GM10248 (cell line): ENCODE measurements around the gene JSRP1.

Experiments
- CTCF ChIA-PET: fragments of 300-600 bp; sonication (Branson Sonifier 250); formaldehyde crosslinking; extraction: SDS; loops from one replicate; lab custom pipeline; 2021; ENCODE audit warnings: antibody characterized with exemption; lab: Yijun Ruan, JAX
- POLR2A ChIA-PET: fragments of 350-650 bp; sonication (Branson Sonifier 250); formaldehyde crosslinking; extraction: SDS; loops from one replicate; lab custom pipeline; 2020; ENCODE audit warnings: antibody characterized with exemption; lab: Yijun Ruan, JAX
- DNase-seq: peaks from one replicate; pipeline ENCODE4 v3.0.0; 2012; ENCODE audit errors: extremely low spot score
- TF ChIP-seq, protein P1 (sequence below): IDR thresholded peaks from 2 replicates; pipeline ENCODE4 v1.5.1; 2012; ENCODE audit warnings: mild to moderate bottlenecking, low read depth; ENCODE audit errors: extremely low read depth, missing control alignments, control extremely low read depth

The JSRP1 gene

DNA sequence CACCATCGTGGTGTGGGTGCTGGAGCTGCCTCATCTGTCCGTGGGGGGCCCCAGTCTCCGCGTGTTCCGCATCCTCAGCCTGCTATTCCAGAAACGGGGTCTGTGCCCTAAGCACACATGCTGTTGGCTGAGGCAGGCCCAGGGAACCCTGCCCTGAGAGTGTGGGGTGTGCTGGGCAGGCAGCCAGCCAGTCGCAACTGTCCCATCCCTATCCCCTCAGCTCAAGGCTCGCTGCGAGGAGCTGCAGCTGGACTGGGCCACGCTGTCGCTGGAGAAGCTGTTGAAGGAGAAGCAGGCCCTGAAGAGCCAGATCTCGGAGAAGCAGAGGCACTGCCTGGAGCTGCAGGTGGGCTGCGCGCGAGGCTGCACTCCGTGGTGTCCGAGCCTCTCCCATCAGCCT, 42.0 kb downstream of the JSRP1 start:
- TF ChIP-seq, protein P1, sequence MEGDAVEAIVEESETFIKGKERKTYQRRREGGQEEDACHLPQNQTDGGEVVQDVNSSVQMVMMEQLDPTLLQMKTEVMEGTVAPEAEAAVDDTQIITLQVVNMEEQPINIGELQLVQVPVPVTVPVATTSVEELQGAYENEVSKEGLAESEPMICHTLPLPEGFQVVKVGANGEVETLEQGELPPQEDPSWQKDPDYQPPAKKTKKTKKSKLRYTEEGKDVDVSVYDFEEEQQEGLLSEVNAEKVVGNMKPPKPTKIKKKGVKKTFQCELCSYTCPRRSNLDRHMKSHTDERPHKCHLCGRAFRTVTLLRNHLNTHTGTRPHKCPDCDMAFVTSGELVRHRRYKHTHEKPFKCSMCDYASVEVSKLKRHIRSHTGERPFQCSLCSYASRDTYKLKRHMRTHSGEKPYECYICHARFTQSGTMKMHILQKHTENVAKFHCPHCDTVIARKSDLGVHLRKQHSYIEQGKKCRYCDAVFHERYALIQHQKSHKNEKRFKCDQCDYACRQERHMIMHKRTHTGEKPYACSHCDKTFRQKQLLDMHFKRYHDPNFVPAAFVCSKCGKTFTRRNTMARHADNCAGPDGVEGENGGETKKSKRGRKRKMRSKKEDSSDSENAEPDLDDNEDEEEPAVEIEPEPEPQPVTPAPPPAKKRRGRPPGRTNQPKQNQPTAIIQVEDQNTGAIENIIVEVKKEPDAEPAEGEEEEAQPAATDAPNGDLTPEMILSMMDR: no peak
- ChIA-PET CTCF (interaction anchor here (2.6 to 2.9 kb wide), 2 partner anchors 15 to 58 kb away, joined by 8 to 14 read pairs; no protein-coding TSS in a partner anchor), POLR2A (no interaction called here)
- no peak for DNase-seq

DNA sequence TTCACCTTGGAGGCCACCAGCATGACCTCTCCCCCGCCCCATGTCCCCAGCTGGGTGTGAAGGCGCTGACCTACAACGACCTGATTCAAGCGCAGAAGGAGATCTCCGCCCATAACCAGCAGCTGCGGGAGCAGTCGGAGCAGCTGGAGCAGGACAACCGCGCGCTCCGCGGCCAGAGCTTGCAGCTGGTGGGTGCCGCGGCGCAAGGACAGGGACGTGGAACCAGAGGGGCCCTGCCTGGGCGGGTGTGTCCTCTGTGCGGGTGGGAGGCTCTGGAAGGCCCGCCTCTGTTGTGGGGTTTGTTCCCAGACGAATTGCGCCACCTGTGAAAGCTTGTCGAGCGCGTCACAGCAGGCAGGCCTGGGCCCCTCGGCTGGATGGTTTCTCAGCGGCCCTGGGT, 42.4 kb downstream of the JSRP1 start:
- CTCF ChIA-PET: interaction anchor here (0.8 to 2.6 kb wide), 3 partner anchors 14 to 60 kb away, joined by 3 to 8 read pairs (median 3); no protein-coding TSS in a partner anchor
- POLR2A ChIA-PET: no interaction called here
- TF ChIP-seq, protein P1: no peak
- no peak for DNase-seq

DNA sequence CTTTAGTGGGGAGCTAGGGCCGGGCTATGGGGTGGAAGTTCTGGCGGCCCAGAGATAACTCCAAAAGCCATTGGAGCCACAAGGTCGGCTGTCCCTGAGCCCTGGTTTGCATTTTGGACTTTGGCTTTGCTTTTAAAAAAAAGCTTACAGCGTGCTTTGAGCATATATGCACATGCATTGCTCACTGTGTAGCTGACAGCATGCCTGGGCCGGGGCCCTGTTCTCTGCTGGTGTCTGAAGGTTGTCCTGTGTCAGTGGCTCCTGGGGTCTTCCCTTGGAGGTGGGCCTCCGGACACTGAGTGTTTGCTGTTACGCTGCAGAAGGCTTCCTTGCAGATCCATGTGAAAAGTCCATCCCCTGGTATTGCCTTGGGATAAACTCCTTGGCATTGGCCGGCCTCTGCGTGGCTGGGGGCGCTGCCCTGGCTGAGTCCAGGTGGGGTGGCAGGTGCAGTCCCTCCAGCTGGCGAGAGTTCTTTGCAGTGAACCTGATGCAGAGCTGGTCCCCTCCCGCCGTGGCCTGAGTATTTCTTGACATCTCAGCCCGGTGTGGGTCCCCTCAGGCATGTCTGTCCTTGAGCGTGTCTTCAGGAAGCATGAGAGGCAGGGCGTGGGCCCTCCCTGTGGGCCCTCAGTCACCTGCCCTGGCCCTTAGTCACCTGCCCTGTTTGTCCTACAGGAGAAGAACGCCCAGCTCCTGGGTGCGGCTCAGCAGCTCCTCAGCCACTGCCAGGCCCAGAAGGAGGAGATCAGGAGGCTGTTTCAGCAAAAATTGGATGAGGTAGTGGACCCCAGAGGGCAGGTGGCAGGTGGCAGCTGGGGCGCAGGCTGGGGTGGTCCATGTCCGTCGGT, 43.1 kb downstream of the JSRP1 start:
- CTCF ChIA-PET: interaction anchor here (0.8 to 2.6 kb wide), 3 partner anchors 14 to 61 kb away, joined by 3 to 8 read pairs (median 3); no protein-coding TSS in a partner anchor
- POLR2A ChIA-PET: interaction anchor here (0.5 kb wide), 1 partner anchor 42 kb away, joined by 3 read pairs; no protein-coding TSS in a partner anchor
- DNase-seq: no peak
- TF ChIP-seq, protein P1: no peak

DNA sequence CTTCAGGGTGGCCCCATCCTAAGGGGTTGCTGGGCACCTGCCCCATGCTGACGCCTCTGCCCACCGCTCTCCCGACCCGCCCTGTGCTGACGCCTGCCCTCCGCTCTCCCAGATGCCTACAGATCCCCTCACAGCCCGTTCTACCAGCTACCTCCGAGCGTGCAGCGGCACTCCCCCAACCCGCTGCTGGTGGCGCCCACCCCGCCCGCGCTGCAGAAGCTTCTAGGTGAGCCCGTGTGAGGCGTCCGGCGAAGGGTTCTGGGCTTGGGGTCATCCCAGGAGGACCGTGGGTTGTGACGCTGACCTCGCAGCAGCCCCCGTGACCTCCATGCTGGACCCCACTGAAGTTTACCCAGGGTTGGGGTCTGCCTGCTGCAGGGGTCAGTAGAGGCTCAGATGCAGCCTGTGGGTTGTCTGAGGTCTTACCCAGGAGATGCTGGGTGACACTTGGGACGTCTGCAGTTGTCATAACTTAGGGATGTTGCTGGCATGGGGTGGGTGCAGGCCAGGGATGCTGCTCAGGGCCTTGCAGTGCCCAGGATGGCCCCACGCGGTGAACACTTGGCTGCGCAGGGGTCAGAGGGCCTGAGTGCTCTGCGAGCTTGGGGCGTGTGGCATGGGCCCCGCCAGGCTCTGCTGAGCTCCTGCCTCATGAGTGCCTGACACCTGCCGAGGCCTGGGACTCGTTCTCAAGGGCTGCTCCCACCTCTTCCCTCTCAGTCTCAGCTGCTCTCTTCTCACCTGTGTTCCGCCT, 45.1 kb downstream of the JSRP1 start:
- TF ChIP-seq, protein P1: no peak
- CTCF ChIA-PET: interaction anchor here (1.1 to 1.2 kb wide), 2 partner anchors 29 to 37 kb away, joined by 3 read pairs; no protein-coding TSS in a partner anchor
- POLR2A ChIA-PET: no interaction called here
- no peak for DNase-seq

GRCh38 chr19:2210206-2210605, 46.0 kb downstream of the JSRP1 start:
- POLR2A ChIA-PET: no interaction called here
- CTCF ChIA-PET: no interaction called here
- TF ChIP-seq, protein P1: no peak
- no peak for DNase-seq

DNA sequence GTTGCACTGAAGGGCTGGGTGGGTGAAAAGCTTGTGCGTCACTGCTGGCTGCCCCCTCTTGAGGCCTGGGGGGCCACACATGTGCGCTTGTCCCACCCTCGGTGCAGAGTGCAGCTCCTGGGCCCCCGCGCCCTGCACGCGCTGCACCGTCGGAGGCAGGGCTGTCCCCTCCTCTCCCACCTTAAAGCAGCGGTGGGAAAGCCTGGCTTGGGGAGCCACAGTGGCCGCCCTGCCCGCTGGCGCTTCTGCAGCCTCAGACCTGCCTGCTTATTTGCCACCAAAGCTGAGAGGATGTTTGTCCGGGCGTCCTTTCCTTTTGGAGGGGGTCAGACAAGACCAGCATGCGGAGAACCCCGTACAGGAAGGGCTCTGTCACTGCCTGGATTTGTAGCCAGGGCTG, 46.8 kb downstream of the JSRP1 start:
- ChIA-PET POLR2A (no interaction called here), CTCF (interaction anchor here (1.2 kb wide), 1 partner anchor 26 kb away, joined by 5 read pairs; the partner anchor contains the start of gene PLEKHJ1)
- TF ChIP-seq, protein P1: no peak
- no peak for DNase-seq
